GM19043 (cell line): ENCODE results near the gene ARIH2.

Experiments
- ATAC-seq: cut with Tn5 transposase; IDR thresholded peaks from one replicate; pipeline ENCODE4 v1.9.1; 2021; ENCODE audit warnings: low read depth; ENCODE audit not compliant: unreplicated experiment

The ARIH2 gene

GRCh38 chr3:48966876-48967361 is 48.3 kb downstream of the ARIH2 start:
- ATAC-seq: no peak

- ATAC-seq: no peak
Observed at GRCh38 chr3:48970586-48970985, 51.9 kb downstream of the ARIH2 start.

GRCh38 chr3:48974076-48974864 is 55.6 kb downstream of the ARIH2 start:
- no peak for ATAC-seq

- no peak for ATAC-seq
Observed at GRCh38 chr3:48979451-48979850, 60.8 kb downstream of the ARIH2 start.

- no peak for ATAC-seq
Observed at GRCh38 chr3:48980295-48980694, 61.7 kb downstream of the ARIH2 start.

GRCh38 chr3:48982016-48982415 is 63.4 kb downstream of the ARIH2 start:
- no peak for ATAC-seq

GRCh38 chr3:48982686-48983085 is 64.0 kb downstream of the ARIH2 start:
- no peak for ATAC-seq

GRCh38 chr3:48983096-48983495 is 64.5 kb downstream of the ARIH2 start:
- no peak for ATAC-seq

- no peak for ATAC-seq
Observed at GRCh38 chr3:48984663-48985062, 66.0 kb downstream of the ARIH2 start.

- ATAC-seq: no peak
Observed at GRCh38 chr3:48985831-48986376, 67.3 kb downstream of the ARIH2 start.

GRCh38 chr3:48989126-48989795 is 70.6 kb downstream of the ARIH2 start:
- no peak for ATAC-seq

- no peak for ATAC-seq
Observed at GRCh38 chr3:48989796-48990635, 71.4 kb downstream of the ARIH2 start, which contains the start of gene P4HTM. Gene P4HTM (plus strand): TSS chr3:48990241. CDS start chr3:48990257, 16 bp downstream.

GRCh38 chr3:48990636-48991469 is 72.2 kb downstream of the ARIH2 start:
- no peak for ATAC-seq

GRCh38 chr3:48991851-48992545 is 73.4 kb downstream of the ARIH2 start:
- ATAC-seq: no peak

- ATAC-seq: no peak
Observed at GRCh38 chr3:48993834-48994233, 75.2 kb downstream of the ARIH2 start.

- no peak for ATAC-seq
Observed at GRCh38 chr3:48996640-48997039, 78.0 kb downstream of the ARIH2 start.

GRCh38 chr3:48997102-48997635 is 78.5 kb downstream of the ARIH2 start:
- ATAC-seq: no peak

- no peak for ATAC-seq
Observed at GRCh38 chr3:48997714-48998637, 79.3 kb downstream of the ARIH2 start.
